GM12892 (cell line): ENCODE measurements around the gene SMYD1.

Experiments used
- POLR2A ChIP-seq: IDR thresholded peaks from 2 replicates; pipeline ENCODE4 v1.6.1; 2011; ENCODE audit warnings: low read depth, low read length, control low read depth
- POLR2AphosphoS5 ChIP-seq: IDR thresholded peaks from 2 replicates; pipeline ENCODE4 v1.6.1; 2011; ENCODE audit warnings: low read depth, low read length, control low read depth

DNA sequence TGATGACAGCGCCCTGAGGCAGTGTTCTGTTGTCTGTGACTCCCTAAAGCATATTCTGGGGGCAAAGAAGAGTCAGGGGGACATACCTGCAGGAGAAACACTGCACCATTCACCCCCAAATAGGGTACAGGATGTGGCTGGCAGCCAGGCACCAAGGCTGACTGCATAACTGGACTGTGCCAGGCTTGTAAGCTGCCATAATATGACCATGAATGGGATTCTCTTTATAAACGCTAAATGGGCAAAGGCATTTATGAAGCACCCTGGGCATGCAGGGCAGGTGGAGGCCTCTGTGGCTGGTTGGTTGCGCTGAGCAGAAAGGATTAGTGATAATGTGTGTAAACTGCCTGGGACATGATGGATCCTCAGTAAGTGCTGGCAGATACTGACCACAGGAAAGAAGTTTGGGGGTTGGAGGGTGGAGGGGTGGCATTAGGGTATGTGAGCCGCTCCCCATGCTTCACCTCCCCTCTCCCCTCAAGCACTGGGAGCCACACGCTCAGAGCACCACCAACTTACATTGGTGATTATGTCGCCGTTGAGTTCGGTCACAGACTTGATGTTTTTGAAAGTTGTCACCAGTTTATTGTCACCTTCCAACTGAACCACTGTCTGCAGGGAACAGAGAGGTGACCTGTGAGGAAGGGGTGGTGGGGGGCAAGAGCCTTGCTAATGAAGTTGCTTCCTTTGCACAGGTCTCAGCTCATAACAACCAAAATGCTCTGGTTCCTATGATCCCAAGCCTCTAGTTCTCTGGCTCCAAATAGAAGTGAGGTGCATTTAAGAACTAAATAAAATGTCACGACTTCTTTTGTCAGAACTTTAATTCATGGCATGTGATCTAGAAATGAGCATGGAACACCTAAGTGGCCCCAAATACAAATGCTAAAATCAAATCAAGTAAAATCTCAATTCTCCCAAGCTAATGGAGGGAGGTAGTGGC is 56.6 kb downstream of the SMYD1 start:
- TF ChIP-seq POLR2A: no peak
- TF ChIP-seq POLR2AphosphoS5: no peak
